ENCODE data around the gene COX4I1. TPM values are rescaled to one million over a fixed set of nuclear protein-coding genes. Genes with fewer than 3 reads are reported as not detected.

COX4I1 gene
- polyA plus RNA-seq, 3 donors: 985 to 1,312 (median 1,132) TPM

DNA sequence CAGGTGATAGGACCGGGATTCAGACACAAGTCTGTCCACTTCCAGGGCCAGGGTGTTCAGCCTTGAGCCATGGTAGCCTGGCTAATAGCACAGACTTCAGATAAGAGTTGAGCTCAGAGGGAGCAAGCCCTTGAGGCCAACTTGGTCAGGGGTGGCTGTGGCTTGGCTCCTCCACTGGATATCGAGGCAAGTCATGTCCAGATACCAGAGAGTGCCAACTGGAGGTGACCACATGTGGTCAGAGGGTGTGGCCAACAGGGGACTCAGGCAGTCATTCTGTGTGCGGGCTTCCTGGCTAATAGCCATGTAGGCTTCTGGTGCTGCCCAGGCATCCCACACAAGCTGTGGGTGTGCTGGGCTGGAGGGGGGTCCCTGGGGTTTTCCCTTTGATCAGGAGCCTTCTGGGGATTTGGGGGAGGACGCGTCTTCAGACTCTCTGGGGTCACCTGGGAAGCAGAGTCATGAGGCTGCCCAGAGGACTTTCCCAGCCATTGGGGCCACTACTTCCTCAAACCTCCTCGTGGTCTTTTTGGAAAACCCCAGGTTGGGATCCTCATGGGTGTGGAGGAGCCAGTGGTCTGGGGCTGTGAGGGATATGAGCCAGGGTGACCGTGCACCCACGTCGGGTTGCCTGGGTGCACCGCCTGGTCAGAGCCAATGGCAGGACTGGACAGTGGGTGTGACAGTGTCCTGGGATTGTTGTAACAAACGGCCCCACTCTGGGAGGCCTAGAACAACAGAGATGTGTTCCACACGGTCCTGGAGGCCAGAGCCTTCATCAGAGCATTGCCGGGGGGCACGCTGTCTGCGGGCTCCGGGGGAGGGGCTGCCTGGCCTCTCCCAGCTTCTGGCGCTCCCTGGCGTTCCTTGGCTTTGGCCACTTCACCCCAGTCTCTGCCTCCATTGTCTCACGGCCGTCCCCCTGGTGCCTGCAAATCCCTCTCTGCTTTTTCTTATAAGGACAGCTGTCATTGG is 25.0 kb downstream of the COX4I1 start:
- peak overlapping the region in 4 of 7 donors; percentile 22 to 79 (median 69) for H3K27ac Mint-ChIP-seq
- Histone ChIP-seq H3K4me1 (ENCODE audit: control insufficient read depth in 1 of 2, insufficient read depth in 2 of 2, low read length in 2 of 2) (peaks cover 23 to 30% of the 10 kb centered on the region in 2 donors), H3K9me3 (replicated peaks in 1 of 2; ENCODE audit: control insufficient read depth in 1 of 2, insufficient read depth in 1 of 2, low read length in 2 of 2) (no peaks in the 10 kb centered on the region), H3K27me3 (ENCODE audit: control insufficient read depth in 2 of 2, insufficient read depth in 2 of 2, low read length in 2 of 2) (no peaks in the 10 kb centered on the region), H3K4me2 (replicated peaks; ENCODE audit: extremely low read depth, low read length, poor library complexity, severe bottlenecking) (no peak overlapping the region), H2AFZ (ENCODE audit: insufficient read depth, low read depth, low read length, poor library complexity, severe bottlenecking) (no peak overlapping the region), H3K27ac (ENCODE audit: low read depth in 1 of 2, low read length in 2 of 2) (peak overlapping the region; percentile 1 to 32), H3K9ac (ENCODE audit: insufficient read depth, low read length, poor library complexity, severe bottlenecking) (no peak overlapping the region), H3K4me3 (replicated peaks in 1 of 3; ENCODE audit: low read depth in 2 of 3, low read length in 3 of 3) (no peak overlapping the region), H4K20me1 (ENCODE audit: insufficient read depth, low read length) (no peaks in the 10 kb centered on the region), H3K79me2 (ENCODE audit: insufficient read depth, low read length) (no peaks in the 10 kb centered on the region), H3K36me3 (replicated peaks in 1 of 2; ENCODE audit: control insufficient read depth in 1 of 2, insufficient read depth in 2 of 2, low read length in 2 of 2) (no peaks in the 10 kb centered on the region)
- peaks cover 4 to 6% (median 6%) of the 10 kb centered on the region in 3 donors for H3K27me3 Mint-ChIP-seq (ENCODE audit: low read depth in 3 of 3)
- H3K36me3 Mint-ChIP-seq: no peaks in the 10 kb centered on the region
- no peak overlapping the region for H3K4me3 Mint-ChIP-seq
- peaks cover 0 to 3% (median 0%) of the 10 kb centered on the region in 7 donors for H3K9me3 Mint-ChIP-seq
- H3K4me1 Mint-ChIP-seq: peaks cover 40% of the 10 kb centered on the region
- 92% methylated on average over 16 of the region's 20 CpGs for WGBS (ENCODE audit: insufficient coverage)
- TF ChIP-seq, protein P1, sequence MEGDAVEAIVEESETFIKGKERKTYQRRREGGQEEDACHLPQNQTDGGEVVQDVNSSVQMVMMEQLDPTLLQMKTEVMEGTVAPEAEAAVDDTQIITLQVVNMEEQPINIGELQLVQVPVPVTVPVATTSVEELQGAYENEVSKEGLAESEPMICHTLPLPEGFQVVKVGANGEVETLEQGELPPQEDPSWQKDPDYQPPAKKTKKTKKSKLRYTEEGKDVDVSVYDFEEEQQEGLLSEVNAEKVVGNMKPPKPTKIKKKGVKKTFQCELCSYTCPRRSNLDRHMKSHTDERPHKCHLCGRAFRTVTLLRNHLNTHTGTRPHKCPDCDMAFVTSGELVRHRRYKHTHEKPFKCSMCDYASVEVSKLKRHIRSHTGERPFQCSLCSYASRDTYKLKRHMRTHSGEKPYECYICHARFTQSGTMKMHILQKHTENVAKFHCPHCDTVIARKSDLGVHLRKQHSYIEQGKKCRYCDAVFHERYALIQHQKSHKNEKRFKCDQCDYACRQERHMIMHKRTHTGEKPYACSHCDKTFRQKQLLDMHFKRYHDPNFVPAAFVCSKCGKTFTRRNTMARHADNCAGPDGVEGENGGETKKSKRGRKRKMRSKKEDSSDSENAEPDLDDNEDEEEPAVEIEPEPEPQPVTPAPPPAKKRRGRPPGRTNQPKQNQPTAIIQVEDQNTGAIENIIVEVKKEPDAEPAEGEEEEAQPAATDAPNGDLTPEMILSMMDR (IDR thresholded peaks at IDR 0.05): no peak
- DNase-seq: peak; percentile 67 to 97 (median 74)
- intact Hi-C loops (cut with micrococcal nuclease): loop anchor here (5.0 kb wide), 2 partner anchors 38 to 78 kb away; no protein-coding TSS in a partner anchor

DNA sequence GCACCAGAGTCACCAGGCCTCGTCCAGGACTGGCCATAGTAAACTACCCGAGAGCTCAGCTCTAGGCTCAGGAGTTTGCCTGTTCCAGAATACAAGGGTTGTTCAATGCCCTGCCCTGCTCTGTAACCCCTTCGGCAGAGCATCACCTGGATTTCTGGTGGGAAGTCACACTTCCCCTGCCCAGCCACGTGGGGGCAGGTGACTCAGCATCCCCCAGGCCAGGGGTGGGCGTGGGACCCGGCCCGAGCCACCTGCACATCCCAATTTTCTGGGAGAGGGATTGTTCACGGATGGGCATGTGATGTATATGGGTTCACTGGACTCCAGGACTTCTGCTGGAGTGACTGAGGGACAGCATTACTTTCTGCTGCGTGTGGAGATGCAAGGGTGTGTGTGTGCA is 25.8 kb downstream of the COX4I1 start:
- no peaks in the 10 kb centered on the region for H3K36me3 ChIP-seq (replicated peaks in 1 of 2; ENCODE audit: control insufficient read depth in 1 of 2, insufficient read depth in 2 of 2, low read length in 2 of 2)
- TF ChIP-seq, protein P1 (IDR thresholded peaks at IDR 0.05): no peak
- 72% methylated on average over 9 of the region's 9 CpGs for WGBS (ENCODE audit: insufficient coverage)
- H3K9me3 ChIP-seq (replicated peaks in 1 of 2; ENCODE audit: control insufficient read depth in 1 of 2, insufficient read depth in 1 of 2, low read length in 2 of 2): no peaks in the 10 kb centered on the region
- H3K4me1 ChIP-seq (ENCODE audit: control insufficient read depth in 1 of 2, insufficient read depth in 2 of 2, low read length in 2 of 2): peaks cover 32 to 39% of the 10 kb centered on the region in 2 donors
- no peak overlapping the region for H3K4me3 Mint-ChIP-seq
- H3K79me2 ChIP-seq (ENCODE audit: insufficient read depth, low read length): no peaks in the 10 kb centered on the region
- no peak overlapping the region for H3K9ac ChIP-seq (ENCODE audit: insufficient read depth, low read length, poor library complexity, severe bottlenecking)
- H3K27me3 Mint-ChIP-seq (ENCODE audit: low read depth in 3 of 3): peaks cover 2 to 6% (median 3%) of the 10 kb centered on the region in 3 donors
- H3K4me3 ChIP-seq (replicated peaks in 1 of 3; ENCODE audit: low read depth in 2 of 3, low read length in 3 of 3): no peak overlapping the region
- no peak overlapping the region for H3K4me2 ChIP-seq (replicated peaks; ENCODE audit: extremely low read depth, low read length, poor library complexity, severe bottlenecking)
- DNase-seq: no peak
- peak overlapping the region in 5 of 7 donors; percentile 14 to 69 (median 36) for H3K27ac Mint-ChIP-seq
- H3K27ac ChIP-seq (ENCODE audit: low read depth in 1 of 2, low read length in 2 of 2): peak overlapping the region in 1 of 2 donors; percentile 1
- H4K20me1 ChIP-seq (ENCODE audit: insufficient read depth, low read length): no peaks in the 10 kb centered on the region
- peaks cover 48% of the 10 kb centered on the region for H3K4me1 Mint-ChIP-seq
- H3K9me3 Mint-ChIP-seq: peaks cover 0 to 3% (median 0%) of the 10 kb centered on the region in 7 donors
- intact Hi-C loops (cut with micrococcal nuclease): loop anchor here in 1 of 2 donors (5.0 kb wide), 1 partner anchor 37 kb away; no protein-coding TSS in a partner anchor
- no peaks in the 10 kb centered on the region for H3K36me3 Mint-ChIP-seq
- no peaks in the 10 kb centered on the region for H3K27me3 ChIP-seq (ENCODE audit: control insufficient read depth in 2 of 2, insufficient read depth in 2 of 2, low read length in 2 of 2)
- no peak overlapping the region for H2AFZ ChIP-seq (ENCODE audit: insufficient read depth, low read depth, low read length, poor library complexity, severe bottlenecking)

Measured in CD14-positive monocyte (primary cell).